GM13977 (cell line): ENCODE results near the gene SVOP.
"Not testable (repeated sequence)": the region's sequence is repeated elsewhere in the genome, so short reads cannot be mapped to it uniquely, and the experiment has no call there.

ENCODE experiments used
- DNase-seq: peaks from one replicate; pipeline ENCODE4 v3.0.0; 2012; ENCODE audit warnings: low spot score
- CTCF ChIP-seq: IDR thresholded peaks from 2 replicates; pipeline ENCODE4 v1.5.1; 2012; ENCODE audit warnings: mild to moderate bottlenecking, control low read depth; ENCODE audit not compliant: insufficient read depth; ENCODE audit errors: extremely low read depth, missing control alignments
- in situ Hi-C: fragments of 300-500 bp; cut with MboI; formaldehyde crosslinking; loops from one replicate; pipeline ENCODE4 v1.12.0; 2022; ENCODE audit warnings: low sequenced_read_pairs, low pct_unique_long_range_greater_than_20kb, mixed read lengths, inconsistent platforms; ENCODE audit not compliant: unreplicated experiment

SVOP gene

GRCh38 chr12:109052097-109052413 is 31.2 kb upstream of the SVOP start:
- no peak for TF ChIP-seq CTCF
- DNase-seq = no peak
- in situ Hi-C loops = no loop called here

GRCh38 chr12:109049794-109050193 is 28.9 kb upstream of the SVOP start:
- in situ Hi-C loops, DNase-seq: not testable (repeated sequence)

- in situ Hi-C loops = not testable (repeated sequence)
Observed at GRCh38 chr12:109048706-109049105, 27.8 kb upstream of the SVOP start.

GRCh38 chr12:109047081-109047805 is 26.4 kb upstream of the SVOP start:
- in situ Hi-C loops = no loop called here
- TF ChIP-seq CTCF = no peak
- no peak for DNase-seq

More at GRCh38 chr12:109048706-109049105, 27.8 kb upstream of the SVOP start:
- not testable (repeated sequence) for DNase-seq

GRCh38 chr12:109044241-109044640 is 23.4 kb upstream of the SVOP start:
- no peak for DNase-seq
- in situ Hi-C loops = no loop called here
- TF ChIP-seq CTCF = no peak

GRCh38 chr12:109036975-109037374 is 16.1 kb upstream of the SVOP start:
- no peak for DNase-seq
- TF ChIP-seq CTCF = no peak
- in situ Hi-C loops = no loop called here

GRCh38 chr12:109033239-109034196 is 12.7 kb upstream of the SVOP start:
- DNase-seq = no peak
- TF ChIP-seq CTCF = no peak
- in situ Hi-C loops = no loop called here
